Keratinocyte (primary cell): ENCODE results near the gene MFSD6. TPM values are rescaled to one million over a fixed set of nuclear protein-coding genes. Genes with fewer than 3 reads are reported as not detected.

ENCODE experiments used
- DNase-seq: peaks from one replicate; pipeline ENCODE4 v3.0.0-alpha.2; 2011; ENCODE audit warnings: low read depth, missing footprints, low spot score
- FAIRE-seq: peaks from 2 replicates; lab custom pipeline; 2011; peaks lifted over from hg19 to GRCh38; lab: Jason Lieb, UNC
- H2AFZ ChIP-seq: 2 replicates; pipeline ENCODE4 v1.6.0; 2012; ENCODE audit warnings: low read length, control low read depth, inconsistent platforms; ENCODE audit not compliant: control insufficient read depth
- H3K27ac ChIP-seq: 2 replicates; pipeline ENCODE4 v1.5.1; 2011; ENCODE audit warnings: low read length; ENCODE audit not compliant: control insufficient read depth, insufficient read depth
- H3K27me3 ChIP-seq: 3 replicates; pipeline ENCODE4 v1.6.0; 2011; ENCODE audit warnings: low read length; ENCODE audit not compliant: control insufficient read depth, insufficient read depth; ENCODE audit errors: extremely low read depth
- H3K36me3 ChIP-seq, 2 experiments: 2 replicates in 1 of 2; 3 replicates in 1 of 2; pipeline ENCODE4 v1.5.1; 2011; ENCODE audit warnings: low read length in 2 of 2, mild to moderate bottlenecking in 1 of 2; ENCODE audit not compliant: control insufficient read depth in 2 of 2, insufficient read depth in 2 of 2; ENCODE audit errors: extremely low read depth in 1 of 2
- H3K4me1 ChIP-seq: 3 replicates; pipeline ENCODE4 v1.5.1; 2011; ENCODE audit warnings: low read length; ENCODE audit not compliant: control insufficient read depth, insufficient read depth; ENCODE audit errors: extremely low read depth
- H3K4me2 ChIP-seq: 3 replicates; pipeline ENCODE4 v1.6.0; 2011; ENCODE audit warnings: low read depth, low read length; ENCODE audit not compliant: control insufficient read depth, insufficient read depth; ENCODE audit errors: extremely low read depth
- H3K4me3 ChIP-seq, 3 experiments: fragments of 200-600 bp in 1 of 3; sonication (generic) in 1 of 3; 2 replicates in 2 of 3; 3 replicates in 1 of 3; pipeline ENCODE4 v1.5.1; 2011 to 2016; ENCODE audit warnings: low read length in 3 of 3, mild to moderate bottlenecking in 3 of 3, control low read depth in 2 of 3, inconsistent platforms in 1 of 3, low read depth in 1 of 3, mixed read lengths in 1 of 3, mixed run types in 1 of 3, moderate library complexity in 1 of 3; ENCODE audit not compliant: control insufficient read depth in 2 of 3, insufficient read depth in 2 of 3; ENCODE audit errors: extremely low read depth in 1 of 3
- H3K79me2 ChIP-seq: 2 replicates; pipeline ENCODE4 v1.6.0; 2012; ENCODE audit warnings: low read length; ENCODE audit not compliant: control insufficient read depth, insufficient read depth
- H3K9ac ChIP-seq: 3 replicates; pipeline ENCODE4 v1.6.0; 2011; ENCODE audit warnings: low read length; ENCODE audit not compliant: control insufficient read depth, insufficient read depth; ENCODE audit errors: extremely low read depth
- H3K9me1 ChIP-seq: 3 replicates; pipeline ENCODE4 v1.6.0; 2011; ENCODE audit warnings: low read length; ENCODE audit not compliant: control insufficient read depth, insufficient read depth; ENCODE audit errors: extremely low read depth
- H3K9me3 ChIP-seq: 2 replicates; pipeline ENCODE4 v1.5.1; 2012; ENCODE audit warnings: low read depth, low read length; ENCODE audit not compliant: control insufficient read depth
- H4K20me1 ChIP-seq: 3 replicates; pipeline ENCODE4 v1.6.0; 2011; ENCODE audit warnings: low read length; ENCODE audit not compliant: control insufficient read depth, insufficient read depth; ENCODE audit errors: extremely low read depth
- CTCF ChIP-seq, 3 experiments: IDR thresholded peaks in 1 of 3; conservative IDR thresholded peaks in 1 of 3; optimal IDR thresholded peaks in 1 of 3; 2 replicates in 2 of 3; 3 replicates in 1 of 3; pipeline versions ENCODE3 to v1.5.1; 2011; ENCODE audit warnings: low read length in 3 of 3, mild to moderate bottlenecking in 3 of 3, moderate library complexity in 2 of 3, control low read depth in 1 of 3, inconsistent platforms in 1 of 3; ENCODE audit not compliant: insufficient read depth in 2 of 3; ENCODE audit errors: extremely low read depth in 1 of 3
- EZH2 ChIP-seq: IDR thresholded peaks from one replicate; pipeline ENCODE4 v1.6.1; 2012; ENCODE audit warnings: inconsistent platforms, mild to moderate bottlenecking, low read length, moderate library complexity
- dilution Hi-C: fragments of 300-500 bp; cut with MboI; formaldehyde crosslinking; loops from one replicate; pipeline ENCODE4 v1.7.0; 2020; ENCODE audit warnings: low sequenced_read_pairs; ENCODE audit not compliant: extremely low pct_ligation_motif_present
- polyA plus RNA-seq, 5 experiments: library from polyadenylated mRNA; depleted of rRNA in 3 of 5; stranded (reverse) in 3 of 5; stranded (forward) in 1 of 5; unstranded in 1 of 5; fragments of >200 nt; gene quantifications; 1 replicate in 1 of 5; 2 replicates in 3 of 5; 3 replicates in 1 of 5; pipeline versions ENCODE4 v1.2.1 to v1.2.3, GENCODE V29; 2011 to 2012; ENCODE audit warnings: missing spikeins in 2 of 5, low read depth in 1 of 5, low replicate concordance in 1 of 5

Gene MFSD6
- polyA plus RNA-seq, 1 donor (not counting 4 experiments of a cell fraction or from before 2014, with no cell fraction given): 11.0 TPM

DNA sequence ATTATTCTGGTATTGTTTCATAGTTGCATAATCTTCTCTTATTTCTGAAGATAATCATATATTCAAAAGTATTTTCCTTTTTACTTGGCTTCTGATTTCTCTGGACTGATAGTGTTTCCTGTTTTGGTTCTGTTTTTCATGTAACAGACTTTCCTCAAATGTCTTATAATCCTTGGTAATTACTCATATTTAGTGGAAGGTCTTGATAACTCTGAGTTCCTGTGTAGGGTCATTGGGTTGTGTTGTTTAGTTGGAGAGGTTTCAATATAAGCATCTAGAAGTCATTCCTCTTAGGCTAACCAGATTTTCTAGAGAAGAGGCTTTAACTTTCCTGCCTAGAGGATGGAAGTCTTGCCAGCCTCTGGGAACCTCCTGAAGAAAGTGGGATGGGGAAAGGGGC, 23.8 kb downstream of the MFSD6 start:
- H3K9me1 ChIP-seq: no peaks in the 10 kb centered on the region
- H3K27me3 ChIP-seq: no peaks in the 10 kb centered on the region
- H3K27ac ChIP-seq: no peak overlapping the region
- TF ChIP-seq EZH2: no peak
- no peak for TF ChIP-seq CTCF (optimal IDR thresholded peaks at IDR 0.05 in 1 of 3, IDR thresholded peaks at IDR 0.05 in 1 of 3, conservative IDR thresholded peaks at IDR 0.05 in 1 of 3; ENCODE audit: extremely low read depth in 1 of 3, insufficient read depth in 2 of 3, low read length in 3 of 3)
- H3K4me1 ChIP-seq: no peaks in the 10 kb centered on the region
- no peak overlapping the region for H3K4me2 ChIP-seq
- H3K79me2 ChIP-seq: no peaks in the 10 kb centered on the region
- DNase-seq (no peak), FAIRE-seq (no peak)
- no peak overlapping the region for H3K4me3 ChIP-seq
- no peak overlapping the region for H3K9ac ChIP-seq
- peaks cover 0 to 7% of the 10 kb centered on the region in 2 experiments for H3K36me3 ChIP-seq
- dilution Hi-C loops: no loop called here
- no peaks in the 10 kb centered on the region for H4K20me1 ChIP-seq
- H2AFZ ChIP-seq: no peak overlapping the region
- H3K9me3 ChIP-seq: no peaks in the 10 kb centered on the region

GRCh38 chr2:190432567-190433231, 24.5 kb downstream of the MFSD6 start:
- TF ChIP-seq CTCF (optimal IDR thresholded peaks at IDR 0.05 in 1 of 3, IDR thresholded peaks at IDR 0.05 in 1 of 3, conservative IDR thresholded peaks at IDR 0.05 in 1 of 3; ENCODE audit: extremely low read depth in 1 of 3, insufficient read depth in 2 of 3, low read length in 3 of 3) (no peak), EZH2 (no peak)
- no peaks in the 10 kb centered on the region for H3K9me1 ChIP-seq
- no peaks in the 10 kb centered on the region for H3K27me3 ChIP-seq
- H3K27ac ChIP-seq: no peak overlapping the region
- H3K36me3 ChIP-seq: peaks cover 0 to 8% of the 10 kb centered on the region in 2 experiments
- FAIRE-seq (no peak), DNase-seq (no peak)
- H3K4me1 ChIP-seq: no peaks in the 10 kb centered on the region
- no peak overlapping the region for H3K9ac ChIP-seq
- H3K4me3 ChIP-seq: no peak overlapping the region
- dilution Hi-C loops: no loop called here
- no peaks in the 10 kb centered on the region for H4K20me1 ChIP-seq
- H2AFZ ChIP-seq: no peak overlapping the region
- H3K79me2 ChIP-seq: no peaks in the 10 kb centered on the region
- no peak overlapping the region for H3K4me2 ChIP-seq
- H3K9me3 ChIP-seq: no peaks in the 10 kb centered on the region
